PC-3 (cell line): ENCODE measurements around the gene GATM. TPM values are rescaled to one million over a fixed set of nuclear protein-coding genes. Genes with fewer than 3 reads are reported as not detected.
"Not testable (repeated sequence)": the region's sequence is repeated elsewhere in the genome, so short reads cannot be mapped to it uniquely, and the experiment has no call there.

ENCODE experiments used
- ATAC-seq: fragments of 200-7000 bp; cut with Tn5 transposase; 2 replicates; pipeline ENCODE4 v1.9.1; 2020; ENCODE audit warnings: mild to moderate bottlenecking, moderate library complexity
- BruUV-seq: library from RNA; stranded (reverse); fragments of 400-500 nt; replicated peaks from 2 replicates; lab custom pipeline; 2021; lab: Mats Ljungman, UMichigan
- CTCF ChIA-PET: fragments of 300-600 bp; sonication (Branson Sonifier 250); formaldehyde crosslinking; loops from one replicate; lab custom pipeline; 2022; ENCODE audit warnings: antibody characterized with exemption; lab: Charles Lee
- POLR2A ChIA-PET: fragments of 300-600 bp; sonication (Branson Sonifier 250); formaldehyde crosslinking; loops from one replicate; lab custom pipeline; 2022; ENCODE audit warnings: antibody characterized with exemption; ENCODE audit not compliant: unreplicated experiment; lab: Charles Lee
- DNase-seq: peaks from one replicate; pipeline ENCODE4 v3.0.0-alpha.2; 2015
- H2AFZ ChIP-seq: fragments of 300-600 bp; sonication (generic); 2 replicates; pipeline ENCODE4 v1.6.0; 2016; ENCODE audit warnings: antibody characterized with exemption, low read length
- H3F3A ChIP-seq: fragments of 300-600 bp; sonication (generic); one replicate; pipeline ENCODE4 v1.6.0; 2017; ENCODE audit warnings: antibody characterized with exemption, low read length, control low read depth, mild to moderate bottlenecking; ENCODE audit not compliant: unreplicated experiment
- H3K27ac ChIP-seq: fragments of 300-600 bp; sonication (generic); 2 replicates; pipeline ENCODE4 v1.5.1; 2016; ENCODE audit warnings: mild to moderate bottlenecking, low read length
- H3K27me3 ChIP-seq: fragments of 300-600 bp; sonication (generic); 2 replicates; pipeline ENCODE4 v1.6.1; 2016; ENCODE audit warnings: low read length, mixed read lengths
- H3K36me3 ChIP-seq: fragments of 300-600 bp; sonication (generic); 2 replicates; pipeline ENCODE4 v1.6.1; 2016; ENCODE audit warnings: low read depth, mixed run types, low read length, mixed read lengths
- H3K4me1 ChIP-seq: fragments of 300-600 bp; sonication (generic); 2 replicates; pipeline ENCODE4 v1.5.1; 2016; ENCODE audit warnings: low read length; ENCODE audit not compliant: insufficient read depth
- H3K4me2 ChIP-seq: fragments of 300-600 bp; sonication (generic); 2 replicates; pipeline ENCODE4 v1.6.0; 2016; ENCODE audit warnings: low read length
- H3K4me3 ChIP-seq: fragments of 300-600 bp; sonication (generic); 2 replicates; pipeline ENCODE4 v1.5.1; 2016; ENCODE audit warnings: mild to moderate bottlenecking, low read length, mixed read lengths
- H3K79me2 ChIP-seq: fragments of 300-600 bp; sonication (generic); 2 replicates; pipeline ENCODE4 v1.6.1; 2017; ENCODE audit warnings: low read length, mixed read lengths
- H3K9ac ChIP-seq: fragments of 300-600 bp; sonication (generic); 2 replicates; pipeline ENCODE4 v1.6.0; 2016; ENCODE audit warnings: mild to moderate bottlenecking, low read length
- H3K9me2 ChIP-seq: fragments of 300-600 bp; sonication (generic); replicated peaks from 2 replicates; pipeline ENCODE4 v1.6.1; 2016; ENCODE audit warnings: mixed run types, low read length, mixed read lengths
- H3K9me3 ChIP-seq: fragments of 300-600 bp; sonication (generic); 2 replicates; pipeline ENCODE4 v1.6.1; 2016; ENCODE audit warnings: low read length, mixed read lengths
- H4K20me1 ChIP-seq: fragments of 300-600 bp; sonication (generic); 2 replicates; pipeline ENCODE4 v1.6.1; 2016; ENCODE audit warnings: low read length, mixed read lengths
- EZH2 ChIP-seq: fragments of 300-600 bp; sonication (generic); IDR thresholded peaks from one replicate; pipeline ENCODE4 v1.6.1; 2017; ENCODE audit warnings: antibody characterized with exemption, mild to moderate bottlenecking, low read length; ENCODE audit not compliant: unreplicated experiment
- EZH2phosphoT487 ChIP-seq: fragments of 300-600 bp; sonication (generic); IDR thresholded peaks from 2 replicates; pipeline ENCODE4 v1.6.1; 2018; ENCODE audit warnings: mild to moderate bottlenecking, antibody characterized with exemption, low read length, borderline replicate concordance
- intact Hi-C: fragments of 100-400 bp; cut with micrococcal nuclease; formaldehyde crosslinking; loops from 2 replicates; pipeline ENCODE4 v1.9.0; 2023
- total RNA-seq: library from RNA; depleted of rRNA; stranded (reverse); fragments of >200 nt; gene quantifications from 2 replicates; pipeline ENCODE4 v1.2.3, GENCODE V29; 2014; rRNA removed
- TF ChIP-seq, protein P1 (sequence below): fragments of 300-600 bp; sonication (generic); conservative IDR thresholded peaks from 2 replicates; pipeline ENCODE4 v1.5.1; 2017; ENCODE audit warnings: antibody characterized with exemption, low read depth, mild to moderate bottlenecking, low read length

GATM gene
- total RNA-seq, 1 experiment from 2014 or later = 0.87 TPM

DNA sequence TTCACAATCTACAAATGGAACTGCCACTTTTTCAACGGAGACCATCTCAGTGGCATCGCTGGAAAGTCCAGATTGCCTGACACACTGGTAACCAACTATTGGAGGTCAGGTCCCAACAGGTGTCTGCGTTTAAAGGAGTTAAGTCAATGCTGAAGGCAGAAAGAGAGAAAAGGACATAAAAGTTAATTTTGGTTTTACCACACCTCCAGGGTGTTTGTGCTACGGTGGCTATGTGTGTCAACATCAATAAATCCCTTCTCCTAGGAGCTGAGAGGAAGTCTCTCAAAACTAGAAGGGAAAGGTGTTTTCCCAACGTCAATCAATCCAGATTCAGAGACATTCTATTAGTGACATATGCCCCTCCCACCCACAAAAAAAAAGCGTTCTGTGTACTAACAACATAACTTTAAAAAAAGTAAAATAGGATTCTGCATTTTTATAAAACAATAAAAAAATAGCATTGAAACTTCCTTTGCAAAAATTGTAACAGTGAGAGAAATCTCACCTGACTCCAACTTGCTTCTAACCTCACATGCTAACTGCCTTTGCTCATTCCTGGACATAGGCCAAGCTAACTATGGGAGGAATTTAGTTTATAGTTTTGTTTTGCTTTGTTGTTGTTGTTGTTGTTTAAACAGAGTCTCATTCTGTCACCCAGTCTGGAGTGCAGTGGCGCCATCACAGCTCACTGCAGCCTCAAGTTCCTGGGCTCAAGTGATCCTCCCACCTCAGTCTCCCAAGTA lies 58.7 kb downstream of the GATM start:
- Histone ChIP-seq H3K4me1 (no peaks in the 10 kb centered on the region), H4K20me1 (no peaks in the 10 kb centered on the region), H3K4me3 (no peak overlapping the region), H3K9ac (no peak overlapping the region), H3K27ac (no peak overlapping the region), H3K9me2 (no peaks in the 10 kb centered on the region), H3F3A (no peaks in the 10 kb centered on the region), H3K27me3 (no peaks in the 10 kb centered on the region), H3K36me3 (no peaks in the 10 kb centered on the region), H3K4me2 (no peak overlapping the region), H3K79me2 (no peaks in the 10 kb centered on the region), H3K9me3 (peaks cover 9% of the 10 kb centered on the region; the same call in 1 of the 2 replicates), H2AFZ (no peak overlapping the region)
- ChIA-PET POLR2A (interaction anchor here (0.5 kb wide), 1 partner anchor 40 kb away, joined by 4 read pairs; no protein-coding TSS in a partner anchor), CTCF (no interaction called here)
- intact Hi-C loops = no loop called here
- BruUV-seq = no TSS peak
- TF ChIP-seq EZH2phosphoT487 (no peak), EZH2 (no peak)
- TF ChIP-seq, protein P1, sequence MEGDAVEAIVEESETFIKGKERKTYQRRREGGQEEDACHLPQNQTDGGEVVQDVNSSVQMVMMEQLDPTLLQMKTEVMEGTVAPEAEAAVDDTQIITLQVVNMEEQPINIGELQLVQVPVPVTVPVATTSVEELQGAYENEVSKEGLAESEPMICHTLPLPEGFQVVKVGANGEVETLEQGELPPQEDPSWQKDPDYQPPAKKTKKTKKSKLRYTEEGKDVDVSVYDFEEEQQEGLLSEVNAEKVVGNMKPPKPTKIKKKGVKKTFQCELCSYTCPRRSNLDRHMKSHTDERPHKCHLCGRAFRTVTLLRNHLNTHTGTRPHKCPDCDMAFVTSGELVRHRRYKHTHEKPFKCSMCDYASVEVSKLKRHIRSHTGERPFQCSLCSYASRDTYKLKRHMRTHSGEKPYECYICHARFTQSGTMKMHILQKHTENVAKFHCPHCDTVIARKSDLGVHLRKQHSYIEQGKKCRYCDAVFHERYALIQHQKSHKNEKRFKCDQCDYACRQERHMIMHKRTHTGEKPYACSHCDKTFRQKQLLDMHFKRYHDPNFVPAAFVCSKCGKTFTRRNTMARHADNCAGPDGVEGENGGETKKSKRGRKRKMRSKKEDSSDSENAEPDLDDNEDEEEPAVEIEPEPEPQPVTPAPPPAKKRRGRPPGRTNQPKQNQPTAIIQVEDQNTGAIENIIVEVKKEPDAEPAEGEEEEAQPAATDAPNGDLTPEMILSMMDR = no peak
- ATAC-seq (no peak), DNase-seq (no peak)

- DNase-seq (peak; percentile 65), ATAC-seq (peak; percentile 80)
- H3K27ac ChIP-seq = no peak overlapping the region
- no peaks in the 10 kb centered on the region for H3K36me3 ChIP-seq
- H3K9me3 ChIP-seq = no peaks in the 10 kb centered on the region
- no peaks in the 10 kb centered on the region for H4K20me1 ChIP-seq
- no peaks in the 10 kb centered on the region for H3K4me1 ChIP-seq
- H3K4me2 ChIP-seq = peak overlapping the region; percentile 34; the same call in 1 of the 2 replicates
- H3K9ac ChIP-seq = no peak overlapping the region
- H3K4me3 ChIP-seq = no peak overlapping the region
- H3K27me3 ChIP-seq = 0 out of 2 replicates have a peak, but pooled peaks cover 3% of the 10 kb centered on the region
- intact Hi-C loops = no loop called here
- TF ChIP-seq, protein P1 = peak; percentile 50
- no peak for TF ChIP-seq EZH2
- no peak for TF ChIP-seq EZH2phosphoT487
- no TSS peak for BruUV-seq
- ChIA-PET POLR2A (no interaction called here), CTCF (interaction anchor here (0.6 to 0.7 kb wide), 2 partner anchors 87 to 89 kb away, joined by 3 to 4 read pairs; a partner anchor contains a TSS)
- no peaks in the 10 kb centered on the region for H3K9me2 ChIP-seq
- peak overlapping the region; percentile 62 for H2AFZ ChIP-seq
- no peaks in the 10 kb centered on the region for H3K79me2 ChIP-seq
- no peaks in the 10 kb centered on the region for H3F3A ChIP-seq
These were observed 63.4 kb downstream of the GATM start for GRCh38 chr15:45314960-45315359.

DNA sequence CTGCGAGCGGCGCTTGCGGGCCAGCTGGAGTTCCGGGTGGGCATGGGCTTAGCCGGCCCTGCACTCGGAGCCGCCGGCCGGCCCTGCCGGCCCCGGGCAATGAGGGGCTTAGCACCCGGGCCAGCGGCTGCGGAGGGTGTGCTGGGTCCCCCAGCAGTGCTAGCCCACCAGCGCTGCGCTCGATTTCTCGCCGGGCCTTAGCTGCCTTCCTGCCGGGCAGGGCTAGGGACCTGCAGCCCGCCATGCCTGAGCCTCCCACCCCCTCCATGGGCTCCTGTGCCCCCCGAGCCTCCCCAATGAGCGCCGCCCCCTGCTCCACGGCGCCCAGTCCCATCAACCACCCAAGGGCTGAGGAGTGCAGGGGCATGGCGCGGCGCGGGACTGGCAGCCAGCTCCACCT lies 64.2 kb downstream of the GATM start:
- H4K20me1 ChIP-seq, ATAC-seq, H3K79me2 ChIP-seq, DNase-seq, H3K27me3 ChIP-seq, H3K9me2 ChIP-seq, CTCF ChIA-PET, intact Hi-C loops, H3K9ac ChIP-seq, H3K9me3 ChIP-seq, H3K4me2 ChIP-seq, H3K4me1 ChIP-seq, H3F3A ChIP-seq, H2AFZ ChIP-seq, BruUV-seq, H3K27ac ChIP-seq, H3K36me3 ChIP-seq, H3K4me3 ChIP-seq: not testable (repeated sequence)
- POLR2A ChIA-PET = interaction anchor here (0.7 kb wide), 1 partner anchor 71 kb away, joined by 5 read pairs; no protein-coding TSS in a partner anchor

Other genes with a start within 250 kb of the GATM start
- 1.3 TPM in 1 of 2 replicates, not detected in the other for gene DUOXA1, start 248.7 kb downstream of the GATM start, total RNA-seq
- gene DUOX1, start 248.6 kb downstream of the GATM start, total RNA-seq = 0.29 TPM in 1 of 2 replicates, not detected in the other
- gene SHF, start 190.6 kb downstream of the GATM start, total RNA-seq = 1.2 and 2.2 TPM in 2 replicates
- gene SLC28A2, start 126.3 kb downstream of the GATM start, total RNA-seq = not detected in 2 replicates
- gene SLC30A4, start 144.2 kb upstream of the GATM start, total RNA-seq = 1.3 and 1.4 TPM in 2 replicates
- gene BLOC1S6, start 208.8 kb upstream of the GATM start, total RNA-seq = 28.6 and 40.1 TPM in 2 replicates